ENCODE results near the gene COPS2.
"Not testable (repeated sequence)": the region's sequence is repeated elsewhere in the genome, so short reads cannot be mapped to it uniquely, and the experiment has no call there.

Gene COPS2

DNA sequence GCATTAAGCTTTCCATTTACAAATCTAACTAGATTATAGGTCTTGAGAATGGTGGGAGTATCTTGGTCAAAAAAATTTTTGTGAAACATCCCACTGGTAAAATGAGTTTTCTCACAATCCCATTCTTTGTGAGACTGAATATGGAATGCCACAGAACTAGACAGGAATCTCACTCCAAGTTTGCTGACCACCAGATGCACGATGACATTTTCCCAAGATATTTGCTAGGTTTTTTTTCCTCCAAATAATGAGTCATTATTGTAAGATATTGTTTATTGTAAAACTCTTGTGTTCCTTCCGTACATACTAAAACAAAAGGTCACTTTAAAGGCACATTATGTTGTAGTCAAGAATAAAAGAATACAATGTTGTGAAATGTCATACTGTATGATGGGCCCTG, 53.9 kb downstream of the COPS2 start:
- no peak for DNase-seq

- DNase-seq, result no peak
These were observed 59.2 kb downstream of the COPS2 start for GRCh38 chr15:49096090-49096750.

GRCh38 chr15:49094923-49095322, 60.5 kb downstream of the COPS2 start:
- no peak for DNase-seq

- DNase-seq, result no peak
These were observed 61.9 kb downstream of the COPS2 start for GRCh38 chr15:49093252-49094105.

- no peak for DNase-seq
These were observed 66.4 kb downstream of the COPS2 start for GRCh38 chr15:49088996-49089395.

- DNase-seq, result no peak
These were observed 69.5 kb downstream of the COPS2 start for GRCh38 chr15:49085696-49086459.

GRCh38 chr15:49084285-49084570, 71.2 kb downstream of the COPS2 start:
- DNase-seq, result no peak

DNA sequence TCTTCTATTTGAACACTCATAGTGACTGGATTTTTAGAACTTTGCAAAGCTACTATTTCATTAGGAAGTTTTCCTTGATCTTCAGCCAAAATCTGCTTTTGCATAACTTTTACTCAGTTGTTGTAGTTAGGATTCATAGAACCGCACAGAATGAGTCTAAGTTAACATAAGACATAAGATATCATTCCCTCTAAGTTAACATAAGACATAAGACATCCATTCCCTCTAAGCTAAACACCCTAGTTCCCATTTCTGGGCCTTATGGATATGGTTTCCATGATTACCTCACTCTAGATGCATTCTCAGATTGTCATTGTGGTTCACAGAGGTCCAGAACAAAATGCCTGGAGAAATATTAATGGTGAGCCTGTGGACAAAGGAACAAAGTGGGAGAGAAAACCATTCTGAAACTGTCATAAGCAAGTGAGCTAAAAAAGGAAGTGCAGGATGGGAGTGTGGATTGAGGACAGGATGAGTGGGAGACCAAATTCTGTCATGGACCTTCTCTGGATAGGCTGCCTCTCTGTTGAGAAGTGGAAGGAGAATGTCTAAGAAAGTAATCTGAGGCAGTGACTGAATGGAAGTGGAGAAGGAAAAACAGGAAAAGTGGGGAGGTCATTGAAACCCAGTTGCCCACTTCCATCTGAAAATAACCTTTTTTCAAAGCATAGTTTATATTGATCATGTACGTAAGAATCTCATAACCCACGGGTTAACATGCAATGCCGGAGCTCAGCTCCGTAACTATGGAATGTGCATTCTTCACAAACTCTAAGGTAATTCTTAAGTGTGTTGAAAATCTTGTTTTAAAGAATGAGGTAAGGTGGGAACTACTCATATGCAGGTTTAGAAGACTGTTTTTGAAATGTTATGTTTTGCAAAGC, 71.8 kb downstream of the COPS2 start:
- DNase-seq, result no peak

- no peak for DNase-seq
These were observed 72.4 kb downstream of the COPS2 start for GRCh38 chr15:49082960-49083359.

DNA sequence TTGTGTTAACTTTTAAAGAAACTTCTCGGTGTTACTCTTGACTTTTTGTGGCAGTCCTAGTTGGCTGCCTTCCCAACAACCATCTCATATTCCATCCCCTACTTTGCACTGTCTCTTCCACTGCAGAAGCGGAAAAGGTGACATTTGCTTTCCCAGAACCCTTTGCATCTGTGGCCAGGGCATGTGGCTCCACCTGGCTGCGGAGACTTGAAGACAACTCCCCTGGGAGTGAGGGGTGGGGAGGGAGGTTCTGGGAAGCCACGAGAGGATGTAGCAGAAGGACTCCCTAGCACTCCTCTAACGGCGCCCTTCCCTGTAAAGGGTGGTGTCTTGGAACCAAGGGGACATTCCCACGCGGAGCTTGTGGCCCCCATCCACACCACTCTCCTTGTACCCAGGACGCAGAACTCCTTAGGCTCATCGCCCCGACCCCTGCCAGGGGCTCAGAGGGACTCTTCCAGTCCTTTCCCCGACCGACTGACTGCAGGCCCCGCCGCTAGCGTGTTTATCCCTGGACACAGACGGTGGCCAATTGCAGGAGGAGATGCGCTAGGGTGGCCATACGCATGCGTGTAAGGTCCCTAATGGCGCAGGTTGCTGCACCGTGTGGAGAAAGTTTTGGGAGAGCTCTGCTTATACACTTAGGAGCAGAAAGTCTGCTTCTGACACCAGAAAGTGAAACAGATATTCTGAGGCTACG, 75.9 kb downstream of the COPS2 start:
- no peak for DNase-seq

- no peak for DNase-seq
These were observed 79.5 kb downstream of the COPS2 start for GRCh38 chr15:49075881-49076280.

- DNase-seq, result not testable (repeated sequence)
These were observed 80.7 kb downstream of the COPS2 start for GRCh38 chr15:49074589-49075287.

Data from NCI-H1417 (cell line).